K562 (cell line): Measurements from ENCODE around the gene FXYD1. TPM values are rescaled to one million over a fixed set of nuclear protein-coding genes. Genes with fewer than 3 reads are reported as not detected.

ENCODE experiments used
- ADNP ChIP-seq: fragments of 200-800 bp; sonication (Bioruptor generic); IDR thresholded peaks from 2 replicates; pipeline ENCODE4 v1.6.1; 2016; ENCODE audit warnings: missing genetic modification characterization, missing compliant biosample characterization
- ASH1L ChIP-seq: fragments of 450-650 bp; IDR thresholded peaks from 2 replicates; pipeline ENCODE4 v1.6.1; 2018; ENCODE audit warnings: borderline replicate concordance, mild to moderate bottlenecking, low read depth; ENCODE audit not compliant: partially characterized antibody
- BCOR ChIP-seq: fragments of 450-650 bp; IDR thresholded peaks from 2 replicates; pipeline ENCODE4 v1.6.1; 2016
- CXXC5 ChIP-seq: fragments of 250-450 bp; sonication (Bioruptor Pico); IDR thresholded peaks from 2 replicates; pipeline ENCODE4 v1.8.0; 2022; ENCODE audit warnings: inconsistent platforms, mild to moderate bottlenecking, moderate library complexity
- NCOR1 ChIP-seq: fragments of 450-650 bp; IDR thresholded peaks from 2 replicates; pipeline ENCODE4 v1.6.1; 2016; ENCODE audit warnings: mild to moderate bottlenecking, moderate library complexity
- RBM14 ChIP-seq: fragments of 200-400 bp; formaldehyde crosslinking; IDR thresholded peaks from 2 replicates; pipeline ENCODE4 v1.6.1; 2018; ENCODE audit warnings: low read depth, mild to moderate bottlenecking, low read length, moderate library complexity, borderline replicate concordance; ENCODE audit not compliant: insufficient read depth
- ZKSCAN8 ChIP-seq: fragments of 200-800 bp; sonication (Bioruptor generic); IDR thresholded peaks from 2 replicates; pipeline ENCODE4 v1.6.1; 2016; ENCODE audit warnings: missing genetic modification characterization, missing compliant biosample characterization
- ZNF184 ChIP-seq: sonication (generic); formaldehyde crosslinking; IDR thresholded peaks from 2 replicates; pipeline ENCODE4 v1.5.0; 2020; ENCODE audit warnings: missing genetic modification reagents
- ZNF384 ChIP-seq: IDR thresholded peaks from 2 replicates; pipeline ENCODE4 v1.6.1; 2012; ENCODE audit warnings: low read depth, low read length, improper control_type of control experiment
- ZNF408 ChIP-seq: fragments of 250-450 bp; sonication (Bioruptor Pico); IDR thresholded peaks from 2 replicates; pipeline ENCODE4 v1.4.0; 2020; ENCODE audit warnings: low read depth, mild to moderate bottlenecking, moderate library complexity
- ZNF780A ChIP-seq: fragments of 250-450 bp; sonication (Bioruptor Pico); IDR thresholded peaks from 2 replicates; pipeline ENCODE4 v1.5.0; 2021; ENCODE audit warnings: mild to moderate bottlenecking
- polyA plus RNA-seq, 8 experiments: library from polyadenylated mRNA; depleted of rRNA in 4 of 8; stranded (reverse) in 5 of 8; unstranded in 3 of 8; fragments of >200 nt; fragmentation: Nextera tagmentation in 2 of 8; fragmentation: Illumina TruSeq in 1 of 8; extraction: Ambion mirVana in 2 of 8; extraction: Trizol in 1 of 8; gene quantifications; 2 replicates each; pipeline versions ENCODE4 v1.2.1 to v1.2.3, GENCODE V29; 2011 to 2014; ENCODE audit warnings: inconsistent platforms in 1 of 8, missing spikeins in 1 of 8
- total RNA-seq, 7 experiments: library from RNA; depleted of rRNA in 6 of 7; stranded (reverse); fragments of >200 nt in 6 of 7; fragmentation: Illumina TruSeq in 2 of 7; extraction: Trizol in 2 of 7; gene quantifications; 2 replicates each; pipeline versions ENCODE4 v1.2.1 to v1.2.3, GENCODE V29; 2011 to 2021; ENCODE audit warnings: low replicate concordance in 1 of 7
- TF ChIP-seq, protein P1 (sequence below): fragments of 250-450 bp; sonication (Bioruptor Pico); IDR thresholded peaks from 2 replicates; pipeline ENCODE4 v1.4.0; 2020
- TF ChIP-seq, protein P2 (sequence below): fragments of 450-650 bp; IDR thresholded peaks from 2 replicates; pipeline ENCODE4 v1.6.1; 2016; ENCODE audit warnings: mild to moderate bottlenecking, moderate library complexity
- TF ChIP-seq, protein P3 (sequence below): fragments of 250-450 bp; sonication (Bioruptor Pico); IDR thresholded peaks from 2 replicates; pipeline ENCODE4 v1.5.0; 2020; ENCODE audit warnings: mild to moderate bottlenecking

Gene FXYD1
- total and polyA plus RNA-seq, 9 of the 15 experiments (the other 6 are each of a cell fraction or from before 2014, with no cell fraction given): 0.40 to 3.2 (median 1.8) TPM; not detected in 3

DNA sequence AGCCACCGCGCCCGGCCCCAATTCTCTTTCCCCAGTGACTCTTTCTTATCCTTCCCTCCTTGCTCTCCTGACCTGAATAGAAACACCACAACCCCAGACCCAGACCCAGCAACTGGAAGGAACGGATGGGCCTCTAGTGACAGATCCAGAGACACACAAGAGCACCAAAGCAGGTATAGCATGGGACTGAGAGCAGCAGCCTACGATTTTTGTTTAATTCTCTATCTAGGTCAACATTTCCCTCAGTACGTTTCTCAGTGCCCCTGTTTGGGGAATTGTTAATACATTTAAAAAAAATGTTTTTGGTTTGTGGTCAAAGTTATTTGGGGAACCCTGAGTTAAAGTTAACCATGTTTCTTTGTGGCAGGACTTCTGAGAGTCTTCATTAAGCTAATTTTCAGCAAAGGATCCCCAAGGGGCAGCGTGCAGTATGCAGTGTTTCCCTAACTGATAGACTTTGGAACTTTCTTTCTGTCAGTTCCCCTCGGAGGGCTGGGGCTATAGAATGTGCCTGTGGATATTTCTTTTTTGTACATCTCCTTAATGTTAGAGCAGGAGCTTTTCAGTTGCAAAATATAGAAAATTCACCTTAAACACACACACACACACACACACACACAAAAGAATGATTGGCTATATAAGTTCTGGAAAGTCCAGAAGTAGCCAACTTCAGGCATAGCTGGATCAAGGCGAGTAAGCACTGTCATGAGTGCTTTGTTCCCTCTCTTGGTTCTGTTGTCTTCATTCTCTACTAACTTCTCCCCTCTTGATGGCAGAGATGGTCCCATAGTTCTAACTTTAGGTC, 22.2 kb downstream of the FXYD1 start (continued):
- TF ChIP-seq, protein P1, sequence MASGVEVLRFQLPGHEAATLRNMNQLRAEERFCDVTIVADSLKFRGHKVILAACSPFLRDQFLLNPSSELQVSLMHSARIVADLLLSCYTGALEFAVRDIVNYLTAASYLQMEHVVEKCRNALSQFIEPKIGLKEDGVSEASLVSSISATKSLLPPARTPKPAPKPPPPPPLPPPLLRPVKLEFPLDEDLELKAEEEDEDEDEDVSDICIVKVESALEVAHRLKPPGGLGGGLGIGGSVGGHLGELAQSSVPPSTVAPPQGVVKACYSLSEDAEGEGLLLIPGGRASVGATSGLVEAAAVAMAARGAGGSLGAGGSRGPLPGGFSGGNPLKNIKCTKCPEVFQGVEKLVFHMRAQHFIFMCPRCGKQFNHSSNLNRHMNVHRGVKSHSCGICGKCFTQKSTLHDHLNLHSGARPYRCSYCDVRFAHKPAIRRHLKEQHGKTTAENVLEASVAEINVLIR: no peak
- TF ChIP-seq ZNF780A (CRISPR knock-in tag) (no peak), RBM14 (no peak), BCOR (0 out of 2 replicates have a peak, but pooled peaks have one; percentile 16), CXXC5 (CRISPR knock-in tag) (no peak), ZNF408 (CRISPR knock-in tag) (no peak), ADNP (tag) (0 out of 2 replicates have a peak, but pooled peaks have one; percentile 26), NCOR1 (no peak), ZNF384 (no peak), ASH1L (no peak), ZKSCAN8 (CRISPR knock-in tag) (no peak), ZNF184 (no peak)
- TF ChIP-seq, protein P2, sequence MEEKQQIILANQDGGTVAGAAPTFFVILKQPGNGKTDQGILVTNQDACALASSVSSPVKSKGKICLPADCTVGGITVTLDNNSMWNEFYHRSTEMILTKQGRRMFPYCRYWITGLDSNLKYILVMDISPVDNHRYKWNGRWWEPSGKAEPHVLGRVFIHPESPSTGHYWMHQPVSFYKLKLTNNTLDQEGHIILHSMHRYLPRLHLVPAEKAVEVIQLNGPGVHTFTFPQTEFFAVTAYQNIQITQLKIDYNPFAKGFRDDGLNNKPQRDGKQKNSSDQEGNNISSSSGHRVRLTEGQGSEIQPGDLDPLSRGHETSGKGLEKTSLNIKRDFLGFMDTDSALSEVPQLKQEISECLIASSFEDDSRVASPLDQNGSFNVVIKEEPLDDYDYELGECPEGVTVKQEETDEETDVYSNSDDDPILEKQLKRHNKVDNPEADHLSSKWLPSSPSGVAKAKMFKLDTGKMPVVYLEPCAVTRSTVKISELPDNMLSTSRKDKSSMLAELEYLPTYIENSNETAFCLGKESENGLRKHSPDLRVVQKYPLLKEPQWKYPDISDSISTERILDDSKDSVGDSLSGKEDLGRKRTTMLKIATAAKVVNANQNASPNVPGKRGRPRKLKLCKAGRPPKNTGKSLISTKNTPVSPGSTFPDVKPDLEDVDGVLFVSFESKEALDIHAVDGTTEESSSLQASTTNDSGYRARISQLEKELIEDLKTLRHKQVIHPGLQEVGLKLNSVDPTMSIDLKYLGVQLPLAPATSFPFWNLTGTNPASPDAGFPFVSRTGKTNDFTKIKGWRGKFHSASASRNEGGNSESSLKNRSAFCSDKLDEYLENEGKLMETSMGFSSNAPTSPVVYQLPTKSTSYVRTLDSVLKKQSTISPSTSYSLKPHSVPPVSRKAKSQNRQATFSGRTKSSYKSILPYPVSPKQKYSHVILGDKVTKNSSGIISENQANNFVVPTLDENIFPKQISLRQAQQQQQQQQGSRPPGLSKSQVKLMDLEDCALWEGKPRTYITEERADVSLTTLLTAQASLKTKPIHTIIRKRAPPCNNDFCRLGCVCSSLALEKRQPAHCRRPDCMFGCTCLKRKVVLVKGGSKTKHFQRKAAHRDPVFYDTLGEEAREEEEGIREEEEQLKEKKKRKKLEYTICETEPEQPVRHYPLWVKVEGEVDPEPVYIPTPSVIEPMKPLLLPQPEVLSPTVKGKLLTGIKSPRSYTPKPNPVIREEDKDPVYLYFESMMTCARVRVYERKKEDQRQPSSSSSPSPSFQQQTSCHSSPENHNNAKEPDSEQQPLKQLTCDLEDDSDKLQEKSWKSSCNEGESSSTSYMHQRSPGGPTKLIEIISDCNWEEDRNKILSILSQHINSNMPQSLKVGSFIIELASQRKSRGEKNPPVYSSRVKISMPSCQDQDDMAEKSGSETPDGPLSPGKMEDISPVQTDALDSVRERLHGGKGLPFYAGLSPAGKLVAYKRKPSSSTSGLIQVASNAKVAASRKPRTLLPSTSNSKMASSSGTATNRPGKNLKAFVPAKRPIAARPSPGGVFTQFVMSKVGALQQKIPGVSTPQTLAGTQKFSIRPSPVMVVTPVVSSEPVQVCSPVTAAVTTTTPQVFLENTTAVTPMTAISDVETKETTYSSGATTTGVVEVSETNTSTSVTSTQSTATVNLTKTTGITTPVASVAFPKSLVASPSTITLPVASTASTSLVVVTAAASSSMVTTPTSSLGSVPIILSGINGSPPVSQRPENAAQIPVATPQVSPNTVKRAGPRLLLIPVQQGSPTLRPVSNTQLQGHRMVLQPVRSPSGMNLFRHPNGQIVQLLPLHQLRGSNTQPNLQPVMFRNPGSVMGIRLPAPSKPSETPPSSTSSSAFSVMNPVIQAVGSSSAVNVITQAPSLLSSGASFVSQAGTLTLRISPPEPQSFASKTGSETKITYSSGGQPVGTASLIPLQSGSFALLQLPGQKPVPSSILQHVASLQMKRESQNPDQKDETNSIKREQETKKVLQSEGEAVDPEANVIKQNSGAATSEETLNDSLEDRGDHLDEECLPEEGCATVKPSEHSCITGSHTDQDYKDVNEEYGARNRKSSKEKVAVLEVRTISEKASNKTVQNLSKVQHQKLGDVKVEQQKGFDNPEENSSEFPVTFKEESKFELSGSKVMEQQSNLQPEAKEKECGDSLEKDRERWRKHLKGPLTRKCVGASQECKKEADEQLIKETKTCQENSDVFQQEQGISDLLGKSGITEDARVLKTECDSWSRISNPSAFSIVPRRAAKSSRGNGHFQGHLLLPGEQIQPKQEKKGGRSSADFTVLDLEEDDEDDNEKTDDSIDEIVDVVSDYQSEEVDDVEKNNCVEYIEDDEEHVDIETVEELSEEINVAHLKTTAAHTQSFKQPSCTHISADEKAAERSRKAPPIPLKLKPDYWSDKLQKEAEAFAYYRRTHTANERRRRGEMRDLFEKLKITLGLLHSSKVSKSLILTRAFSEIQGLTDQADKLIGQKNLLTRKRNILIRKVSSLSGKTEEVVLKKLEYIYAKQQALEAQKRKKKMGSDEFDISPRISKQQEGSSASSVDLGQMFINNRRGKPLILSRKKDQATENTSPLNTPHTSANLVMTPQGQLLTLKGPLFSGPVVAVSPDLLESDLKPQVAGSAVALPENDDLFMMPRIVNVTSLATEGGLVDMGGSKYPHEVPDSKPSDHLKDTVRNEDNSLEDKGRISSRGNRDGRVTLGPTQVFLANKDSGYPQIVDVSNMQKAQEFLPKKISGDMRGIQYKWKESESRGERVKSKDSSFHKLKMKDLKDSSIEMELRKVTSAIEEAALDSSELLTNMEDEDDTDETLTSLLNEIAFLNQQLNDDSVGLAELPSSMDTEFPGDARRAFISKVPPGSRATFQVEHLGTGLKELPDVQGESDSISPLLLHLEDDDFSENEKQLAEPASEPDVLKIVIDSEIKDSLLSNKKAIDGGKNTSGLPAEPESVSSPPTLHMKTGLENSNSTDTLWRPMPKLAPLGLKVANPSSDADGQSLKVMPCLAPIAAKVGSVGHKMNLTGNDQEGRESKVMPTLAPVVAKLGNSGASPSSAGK: no peak
- TF ChIP-seq, protein P3, sequence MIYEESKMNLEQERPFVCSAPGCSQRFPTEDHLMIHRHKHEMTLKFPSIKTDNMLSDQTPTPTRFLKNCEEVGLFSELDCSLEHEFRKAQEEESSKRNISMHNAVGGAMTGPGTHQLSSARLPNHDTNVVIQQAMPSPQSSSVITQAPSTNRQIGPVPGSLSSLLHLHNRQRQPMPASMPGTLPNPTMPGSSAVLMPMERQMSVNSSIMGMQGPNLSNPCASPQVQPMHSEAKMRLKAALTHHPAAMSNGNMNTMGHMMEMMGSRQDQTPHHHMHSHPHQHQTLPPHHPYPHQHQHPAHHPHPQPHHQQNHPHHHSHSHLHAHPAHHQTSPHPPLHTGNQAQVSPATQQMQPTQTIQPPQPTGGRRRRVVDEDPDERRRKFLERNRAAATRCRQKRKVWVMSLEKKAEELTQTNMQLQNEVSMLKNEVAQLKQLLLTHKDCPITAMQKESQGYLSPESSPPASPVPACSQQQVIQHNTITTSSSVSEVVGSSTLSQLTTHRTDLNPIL: no peak
